Kidney (tissue), 14 donors: ENCODE results near the gene PAK1IP1. TPM values are rescaled to one million over a fixed set of nuclear protein-coding genes. Genes with fewer than 3 reads are reported as not detected.
"Not testable (repeated sequence)": the region's sequence is repeated elsewhere in the genome, so short reads cannot be mapped to it uniquely, and the experiment has no call there.

Source experiments
- DNase-seq, 5 donors: peaks; one replicate each; pipeline ENCODE4 v3.0.0-alpha.2; 2013 to 2020
- FAIRE-seq: peaks from 2 replicates; lab custom pipeline; 2012; peaks lifted over from hg19 to GRCh38; lab: Jason Lieb, UNC
- H3K27ac ChIP-seq, 2 donors: one replicate each; pipeline ENCODE4 v1.7.0; 2013; ENCODE audit warnings: low read depth in 2 of 2, low read length in 2 of 2, inconsistent platforms in 1 of 2
- H3K27me3 ChIP-seq: one replicate; pipeline ENCODE4 v1.7.1; 2013; ENCODE audit warnings: low read length, inconsistent platforms; ENCODE audit not compliant: control insufficient read depth, insufficient read depth
- H3K36me3 ChIP-seq, 3 donors: one replicate each; pipeline versions ENCODE4 v1.7.0 to v1.7.1; 2013; ENCODE audit warnings: low read length in 3 of 3, control low read depth in 1 of 3, inconsistent platforms in 1 of 3; ENCODE audit not compliant: insufficient read depth in 3 of 3, control insufficient read depth in 2 of 3
- H3K4me1 ChIP-seq, 3 donors: one replicate each; pipeline versions ENCODE4 v1.7.0 to v1.7.1; 2013; ENCODE audit warnings: low read length in 3 of 3, inconsistent platforms in 1 of 3, low read depth in 1 of 3; ENCODE audit not compliant: control insufficient read depth in 2 of 3, insufficient read depth in 2 of 3
- H3K4me3 ChIP-seq, 3 donors: one replicate each; pipeline versions ENCODE4 v1.7.0 to v1.8.1; 2013; ENCODE audit warnings: low read length in 3 of 3, control low read depth in 1 of 3, inconsistent platforms in 1 of 3
- H3K9ac ChIP-seq, 3 donors: one replicate each; pipeline versions ENCODE4 v1.7.0 to v1.7.1; 2013; ENCODE audit warnings: low read length in 3 of 3, control low read depth in 1 of 3, inconsistent platforms in 1 of 3
- H3K9me3 ChIP-seq, 3 donors: one replicate each; pipeline versions ENCODE4 v1.7.0 to v1.7.1; 2013; ENCODE audit warnings: low read length in 3 of 3, control low read depth in 1 of 3, inconsistent platforms in 1 of 3; ENCODE audit not compliant: control insufficient read depth in 2 of 3, insufficient read depth in 1 of 3
- CTCF ChIP-seq: IDR thresholded peaks from 3 replicates; pipeline ENCODE4 v1.5.1; 2012; ENCODE audit warnings: mild to moderate bottlenecking, moderate library complexity, borderline replicate concordance; ENCODE audit not compliant: insufficient read depth; ENCODE audit errors: extremely low read depth
- intact Hi-C: fragments of 100-400 bp; cut with DNase I; formaldehyde crosslinking; loops from one replicate; pipeline ENCODE4 v1.11.1; 2022
- polyA plus RNA-seq: library from polyadenylated mRNA; stranded (reverse); fragments of 350-450 nt; fragmentation: Illumina TruSeq; extraction: RNeasy Lipid Tissue Mini Kit (QIAGEN cat#74804); gene quantifications from one replicate; pipeline ENCODE4 v1.2.3, GENCODE V29; 2014; ENCODE audit warnings: low read depth, low replicate concordance; ENCODE audit not compliant: insufficient read depth
- total RNA-seq: library from RNA; stranded (reverse); fragmentation: NEBNext Ultra II Directional; extraction: Animal tissue kit (Norgen Biotek cat#: 25700); gene quantifications from one replicate; pipeline ENCODE4 v1.2.1, GENCODE V29; 2021
- donor health status: control.
- donor health status: control.
- donor health status: control.
- donor health status: control.
- donor health status: control.
- donor health status: DM: yes; HTN: yes; CAD: no.
- donor health status: Normal renal cell carcinoma (clear cell type).

The PAK1IP1 gene
- total and polyA plus RNA-seq, 2 donors from 2014 or later, result 11.2 to 11.6 TPM

- Histone ChIP-seq H3K9me3 (no peaks in the 10 kb centered on the region), H3K4me3 (peak overlapping the region; percentile 33 to 74 (median 63)), H3K27ac (peak overlapping the region; percentile 57 to 65), H3K36me3 (peaks cover 0 to 6% (median 0%) of the 10 kb centered on the region in 3 donors), H3K4me1 (peaks cover 0 to 17% (median 10%) of the 10 kb centered on the region in 3 donors), H3K9ac (peak overlapping the region in 1 of 3 donors; percentile 76), H3K27me3 (no peaks in the 10 kb centered on the region)
- no peak for FAIRE-seq
- peak in 4 of 5 donors; percentile 14 to 74 (median 55) for DNase-seq
- intact Hi-C loops, result no loop called here
- no peak for TF ChIP-seq CTCF
Measured at GRCh38 chr6:10719964-10720264, 25.1 kb downstream of the PAK1IP1 start.

- TF ChIP-seq CTCF, result no peak
- no peaks in the 10 kb centered on the region for H3K9me3 ChIP-seq
- H3K4me3 ChIP-seq, result peak overlapping the region; percentile 57 to 74 (median 63)
- DNase-seq (peak; percentile 24 to 89 (median 64)), FAIRE-seq (no peak)
- H3K27ac ChIP-seq, result peak overlapping the region; percentile 57 to 65
- no peaks in the 10 kb centered on the region for H3K27me3 ChIP-seq
- intact Hi-C loops, result no loop called here
- H3K9ac ChIP-seq, result peak overlapping the region in 2 of 3 donors; percentile 17 to 76
- H3K4me1 ChIP-seq, result peaks cover 0 to 17% (median 12%) of the 10 kb centered on the region in 3 donors
- H3K36me3 ChIP-seq, result peaks cover 0 to 8% (median 0%) of the 10 kb centered on the region in 3 donors
Measured at GRCh38 chr6:10720265-10720959, 25.6 kb downstream of the PAK1IP1 start.

- not testable (repeated sequence) for FAIRE-seq
Measured at GRCh38 chr6:10720960-10721849, 26.4 kb downstream of the PAK1IP1 start.

More at GRCh38 chr6:10720960-10721849, 26.4 kb downstream of the PAK1IP1 start:
- H3K27ac ChIP-seq, H3K27me3 ChIP-seq, H3K9me3 ChIP-seq, DNase-seq, intact Hi-C loops: not testable (repeated sequence)
- Histone ChIP-seq H3K4me3 (peak overlapping the region in 2 of 3 donors; percentile 21 to 63), H3K4me1 (peaks cover 0 to 17% (median 12%) of the 10 kb centered on the region in 3 donors), H3K9ac (peak overlapping the region in 1 of 3 donors; percentile 76), H3K36me3 (peaks cover 0 to 16% (median 3%) of the 10 kb centered on the region in 3 donors)
